ENCODE results near the gene CNDP2.

- TF ChIP-seq CTCF (conservative IDR thresholded peaks at IDR 0.05) (no peak), ZFX (IDR thresholded peaks at IDR 0.05) (no peak)
Measured at GRCh38 chr18:74488864-74489263, 7.3 kb upstream of the CNDP2 start.

Measured in C4-2B (cell line).